Fibroblast of skin of abdomen (primary cell): Measurements from ENCODE around the gene GMDS.
"Not testable (repeated sequence)": the region's sequence is repeated elsewhere in the genome, so short reads cannot be mapped to it uniquely, and the experiment has no call there.

Source experiments
- DNase-seq: peaks from one replicate; pipeline ENCODE4 v3.0.0-alpha.2; 2013

The GMDS gene

GRCh38 chr6:1669996-1670395 is 575.4 kb downstream of the GMDS start:
- DNase-seq: no peak

GRCh38 chr6:1668456-1668855 is 576.9 kb downstream of the GMDS start:
- DNase-seq: not testable (repeated sequence)

GRCh38 chr6:1667805-1668175 is 577.6 kb downstream of the GMDS start:
- no peak for DNase-seq

- peak; percentile 56 for DNase-seq
Measured at GRCh38 chr6:1667012-1667804, 578.2 kb downstream of the GMDS start.

- DNase-seq: no peak
Measured at GRCh38 chr6:1665214-1665613, 580.2 kb downstream of the GMDS start.

GRCh38 chr6:1664329-1664728 is 581.1 kb downstream of the GMDS start:
- DNase-seq: no peak

- DNase-seq: no peak
Measured at GRCh38 chr6:1663511-1663910, 581.9 kb downstream of the GMDS start.

GRCh38 chr6:1662534-1662933 is 582.9 kb downstream of the GMDS start:
- peak; percentile 77 for DNase-seq

- DNase-seq: no peak
Measured at GRCh38 chr6:1659816-1660215, 585.6 kb downstream of the GMDS start.

- DNase-seq: no peak
Measured at GRCh38 chr6:1658212-1659005, 587.0 kb downstream of the GMDS start.

GRCh38 chr6:1657771-1658165 is 587.6 kb downstream of the GMDS start:
- no peak for DNase-seq

GRCh38 chr6:1657116-1657770 is 588.2 kb downstream of the GMDS start:
- DNase-seq: no peak

GRCh38 chr6:1654054-1654453 is 591.4 kb downstream of the GMDS start:
- DNase-seq: no peak

- DNase-seq: no peak
Measured at GRCh38 chr6:1652842-1653241, 592.6 kb downstream of the GMDS start.

- DNase-seq: no peak
Measured at GRCh38 chr6:1651362-1651761, 594.0 kb downstream of the GMDS start.

- peak; percentile 43 for DNase-seq
Measured at GRCh38 chr6:1645466-1646185, 599.8 kb downstream of the GMDS start.

- no peak for DNase-seq
Measured at GRCh38 chr6:1644516-1645060, 600.8 kb downstream of the GMDS start.

GRCh38 chr6:1643830-1644445 is 601.5 kb downstream of the GMDS start:
- DNase-seq: no peak

- DNase-seq: no peak
Measured at GRCh38 chr6:1643111-1643510, 602.3 kb downstream of the GMDS start.

- no peak for DNase-seq
Measured at GRCh38 chr6:1641343-1641885, 604.0 kb downstream of the GMDS start.

GRCh38 chr6:1640476-1640875 is 604.9 kb downstream of the GMDS start:
- DNase-seq: no peak

- no peak for DNase-seq
Measured at GRCh38 chr6:1639430-1639829, 606.0 kb downstream of the GMDS start.
